RKO (cell line): Measurements from ENCODE around the gene BLM.

Source experiments
- DNase-seq: peaks from one replicate; pipeline ENCODE4 v3.0.0-alpha.2; 2016; ENCODE audit warnings: low spot score

Gene BLM

DNA sequence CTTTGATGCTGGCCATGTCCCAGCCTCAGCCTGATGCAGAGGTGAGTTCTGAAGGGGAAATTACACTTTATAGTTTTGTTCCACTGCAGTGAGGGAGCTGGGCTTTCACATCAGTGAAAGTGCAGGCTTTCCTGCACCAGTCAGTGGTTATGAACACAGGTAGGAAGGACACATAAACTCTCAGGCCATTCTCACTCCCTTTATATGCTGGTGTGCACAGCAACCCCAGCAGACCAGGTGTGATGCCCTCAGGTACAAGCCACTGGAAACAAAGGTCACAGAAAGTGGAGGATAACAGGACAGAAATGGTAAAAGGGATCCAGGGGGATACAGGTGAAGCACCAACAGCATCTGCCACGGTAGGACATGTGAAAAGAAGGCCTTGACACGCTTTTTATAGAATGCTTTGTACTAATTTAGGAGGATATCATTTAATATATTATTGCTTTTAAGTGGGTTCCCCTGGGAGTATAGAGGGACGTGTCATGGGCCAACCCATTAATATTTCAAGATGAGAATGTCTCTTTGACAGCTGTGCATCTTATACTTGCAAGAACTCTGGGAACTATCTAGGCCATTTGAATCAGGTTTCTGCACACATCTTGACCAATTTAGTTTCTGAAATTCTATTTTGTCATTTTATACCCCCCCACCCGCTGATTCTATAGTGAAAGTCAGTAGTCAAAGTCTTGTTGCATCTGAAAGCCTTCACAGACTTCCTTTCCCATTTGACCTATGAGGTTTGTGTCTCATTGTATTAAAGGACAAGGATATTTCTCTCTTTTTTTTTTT is 25.0 kb upstream of the BLM start:
- no peak for DNase-seq

DNA sequence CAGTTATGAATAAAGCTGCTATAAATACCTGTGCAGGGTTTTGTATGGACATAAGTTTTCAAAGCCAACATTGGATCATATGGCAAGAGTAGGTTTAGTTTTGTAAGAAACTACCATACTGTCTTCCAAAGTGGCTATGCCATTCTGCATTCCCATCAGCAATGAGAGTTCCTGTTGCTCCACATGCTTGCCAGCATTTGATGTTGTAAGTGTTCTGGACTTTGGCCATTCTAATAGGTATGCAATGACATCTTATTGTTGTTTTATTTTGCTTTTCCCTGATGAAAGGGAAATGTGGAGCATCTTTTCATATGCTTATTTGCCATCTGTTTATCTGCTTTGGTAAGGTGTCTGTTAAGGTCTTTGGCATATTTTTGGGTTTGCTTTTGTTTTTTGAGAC is 22.2 kb upstream of the BLM start:
- DNase-seq = no peak

DNA sequence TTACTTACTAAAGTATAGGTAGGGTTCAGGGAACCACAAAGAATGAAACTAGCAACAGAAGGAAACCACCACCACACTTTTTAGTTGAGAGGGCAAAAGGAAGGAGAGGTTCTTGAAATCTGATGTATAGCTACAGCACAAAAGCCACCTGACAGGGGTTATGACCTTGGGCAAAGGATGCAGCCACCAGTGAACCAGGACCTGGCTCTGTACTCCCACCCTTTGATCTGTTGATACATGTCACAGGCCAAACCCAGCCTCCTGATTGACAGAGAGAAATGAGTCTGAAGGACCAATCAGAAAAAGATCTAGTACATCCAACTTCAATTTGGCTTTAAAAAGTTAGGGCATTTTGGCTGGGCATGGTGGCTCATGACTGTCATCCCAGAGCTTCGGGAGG is 20.0 kb upstream of the BLM start:
- no peak for DNase-seq

DNA sequence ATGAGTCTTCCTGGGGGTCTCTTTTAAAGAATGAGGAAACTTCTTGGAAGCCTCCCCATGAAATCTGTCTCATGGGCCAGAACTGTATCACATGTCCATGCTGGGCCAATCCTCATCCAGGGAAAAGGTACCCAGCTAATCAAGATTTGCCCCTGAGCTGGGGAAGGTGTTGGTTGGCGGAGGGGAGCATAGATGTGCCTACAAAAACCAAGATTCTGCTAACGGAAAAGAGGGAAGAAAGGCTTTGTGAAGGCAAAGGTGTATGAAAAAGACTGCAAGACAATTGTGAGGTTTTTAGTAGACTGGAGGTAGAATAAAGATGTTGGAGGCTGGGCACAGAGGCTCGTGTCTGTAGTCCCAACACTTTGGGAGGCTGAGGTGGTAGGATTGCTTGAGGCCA is 18.5 kb upstream of the BLM start:
- DNase-seq = no peak

DNA sequence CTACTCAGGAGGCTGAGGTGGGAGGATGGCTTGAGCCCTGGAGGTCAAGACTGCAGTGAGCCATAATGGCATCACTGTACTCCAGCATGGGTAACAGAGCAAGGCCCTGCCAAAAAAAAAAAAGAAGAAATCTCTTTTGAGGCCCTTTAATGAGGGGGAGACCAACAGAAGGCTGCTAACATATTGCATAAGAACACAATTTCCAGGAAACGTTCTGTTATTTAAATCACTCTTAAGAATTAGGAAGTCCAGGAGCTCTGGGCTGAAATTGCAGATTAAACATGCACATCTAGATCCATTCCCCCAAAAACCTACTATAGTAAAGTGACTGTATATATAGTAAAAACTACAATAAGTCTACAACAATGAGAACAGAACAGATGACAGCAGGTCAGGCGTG is 16.1 kb upstream of the BLM start:
- no peak for DNase-seq

DNA sequence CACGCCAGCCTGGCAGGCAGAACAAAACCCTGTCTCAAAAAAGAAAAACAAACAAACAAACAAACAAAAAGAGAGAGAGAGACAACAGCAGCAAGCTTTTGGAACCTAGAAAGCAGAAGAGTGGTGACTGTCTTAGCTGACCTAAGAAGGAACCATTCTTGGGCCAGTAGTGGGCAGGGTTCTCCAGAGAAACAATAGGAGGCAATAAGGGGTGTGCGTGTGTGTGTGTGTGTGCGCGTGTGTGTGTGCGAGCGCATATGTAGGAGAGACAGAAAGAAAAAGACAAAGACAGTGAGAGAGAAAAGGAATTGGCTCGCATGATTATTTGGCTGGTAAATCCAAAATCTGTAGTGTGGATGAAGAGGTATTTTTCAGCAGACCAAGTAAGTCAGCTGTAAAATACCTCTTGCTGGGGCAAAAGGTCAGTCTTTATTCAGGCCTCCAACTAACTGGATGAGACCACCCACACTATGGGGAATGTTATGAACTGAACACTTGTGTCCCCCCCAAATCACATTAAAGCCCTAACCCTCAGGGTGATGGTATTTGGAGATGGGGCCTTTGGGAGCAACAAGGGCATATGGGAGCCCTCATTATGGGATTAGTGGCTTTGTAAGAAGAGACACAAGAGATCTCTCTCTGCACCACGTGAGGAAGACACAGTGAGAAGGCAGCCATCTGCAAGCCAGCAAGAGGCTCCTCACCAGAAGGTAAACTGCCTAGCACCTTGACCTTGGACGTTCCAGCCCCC is 15.1 kb upstream of the BLM start:
- DNase-seq = no peak

DNA sequence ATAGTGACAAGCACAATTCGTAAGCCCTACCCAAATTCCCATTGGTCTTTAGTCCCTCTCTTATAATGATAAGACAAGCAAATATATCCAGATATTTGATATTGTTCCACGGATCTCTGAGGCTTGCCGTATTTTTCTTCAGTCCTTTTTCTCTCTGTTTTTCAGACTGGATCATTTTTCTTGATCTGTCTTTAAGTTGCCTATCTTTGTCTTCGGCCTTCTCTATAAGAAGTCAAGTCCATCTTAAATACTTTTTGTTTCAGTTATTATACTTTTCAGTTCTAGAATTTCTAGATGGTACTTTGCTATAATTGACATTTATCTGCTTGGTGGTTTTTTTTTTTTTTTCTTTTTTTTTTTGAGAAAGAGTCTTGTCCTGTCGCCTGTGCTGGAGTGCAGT is 13.7 kb upstream of the BLM start:
- no peak for DNase-seq

DNA sequence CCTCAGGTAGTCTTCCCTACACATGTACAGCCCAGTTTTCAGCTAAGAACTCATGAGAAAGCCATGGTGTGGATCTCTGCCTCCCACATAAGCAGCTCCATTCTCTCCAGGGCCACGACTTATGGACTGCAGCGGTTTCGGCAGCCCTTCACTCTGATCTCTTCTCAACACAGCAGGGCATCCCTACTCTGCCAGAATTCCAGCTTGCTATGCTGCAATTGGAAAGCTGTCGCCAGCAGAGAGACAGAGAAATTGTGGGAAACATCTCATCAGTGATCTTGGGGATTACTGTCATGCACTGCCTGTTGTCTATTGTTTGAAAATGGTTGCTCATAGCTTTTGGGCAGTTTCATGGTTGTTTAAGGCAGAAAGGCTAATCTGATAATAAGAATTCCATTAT is 11.9 kb upstream of the BLM start:
- DNase-seq = no peak

DNA sequence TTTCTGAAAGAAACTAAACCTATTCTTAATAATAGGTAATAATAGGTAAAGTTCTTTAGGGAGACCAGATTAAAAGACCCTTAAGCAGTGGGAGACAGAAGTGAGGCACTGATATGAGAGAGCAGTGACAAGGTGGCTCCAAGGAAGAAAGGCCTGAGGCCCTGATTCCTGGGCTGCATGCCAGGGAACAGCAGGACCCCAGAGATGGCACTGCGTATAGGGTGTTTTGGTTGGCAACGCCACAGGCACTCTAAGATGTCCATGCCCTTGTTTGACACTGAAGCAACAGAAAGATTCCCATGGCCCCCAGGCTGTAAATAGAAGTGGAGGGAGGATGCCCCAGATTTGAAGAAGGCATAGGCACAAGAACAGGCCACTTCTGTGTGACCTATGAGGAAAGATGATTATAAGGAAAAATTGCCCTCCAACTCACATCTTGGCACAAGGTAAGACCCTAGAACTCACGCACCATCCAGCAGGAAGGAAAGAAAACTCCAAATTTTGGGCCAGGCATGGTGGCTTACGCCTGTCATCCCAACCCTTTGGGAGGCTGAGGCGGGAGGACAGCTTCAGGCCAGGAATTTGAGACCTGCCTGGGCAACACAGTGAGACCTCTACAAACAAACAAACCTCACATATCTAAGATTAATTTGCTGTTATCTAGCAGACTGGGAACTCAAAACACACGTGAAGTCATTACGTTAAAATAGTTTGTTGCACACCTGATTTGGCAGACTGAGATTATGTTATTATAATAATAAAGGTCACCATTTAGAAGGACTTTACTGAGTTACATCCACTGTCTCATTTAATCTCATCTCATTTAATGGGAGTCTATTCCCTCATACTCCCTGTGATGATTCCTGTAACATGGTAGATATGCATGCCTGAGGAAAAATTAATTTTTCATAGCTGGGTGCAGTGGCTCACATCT is 10.5 kb upstream of the BLM start:
- no peak for DNase-seq

DNA sequence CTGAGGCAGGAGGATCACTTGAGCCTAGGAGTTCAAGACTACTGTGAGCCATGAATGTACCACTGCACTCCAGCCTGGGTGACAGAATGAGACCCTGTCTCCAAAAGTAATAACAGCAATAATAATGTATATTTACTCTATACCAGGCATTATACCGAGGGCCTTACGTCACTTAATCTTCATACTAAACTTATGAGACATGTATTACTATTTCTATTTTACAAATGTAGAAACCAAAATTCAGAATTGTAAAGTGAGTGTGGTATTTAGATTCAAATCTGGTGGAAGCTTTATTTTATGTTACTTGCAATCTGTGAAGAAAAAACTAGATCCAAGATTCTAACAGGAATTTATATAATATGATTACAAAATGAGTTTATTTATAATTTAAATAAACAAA is 9.7 kb upstream of the BLM start:
- no peak for DNase-seq

DNA sequence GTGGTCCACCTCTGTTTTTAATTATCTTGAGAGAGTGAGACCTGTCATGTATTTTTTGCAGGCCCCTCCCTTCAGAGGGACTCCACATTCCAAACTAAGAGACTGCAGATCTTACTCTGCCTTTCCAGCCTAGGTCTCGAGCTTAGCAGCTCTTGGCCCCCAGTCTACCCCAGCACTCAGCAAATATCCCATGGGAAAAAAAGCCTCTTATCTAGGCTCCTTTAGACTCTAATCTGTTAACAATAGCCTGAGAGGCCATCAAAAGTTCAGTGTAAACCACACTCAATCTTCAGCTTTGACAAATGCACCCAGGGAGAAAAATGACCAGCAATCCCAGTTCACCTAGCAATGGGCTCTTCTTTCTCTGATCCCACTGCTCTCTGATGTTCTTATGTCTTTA is 8.6 kb upstream of the BLM start:
- no peak for DNase-seq

DNA sequence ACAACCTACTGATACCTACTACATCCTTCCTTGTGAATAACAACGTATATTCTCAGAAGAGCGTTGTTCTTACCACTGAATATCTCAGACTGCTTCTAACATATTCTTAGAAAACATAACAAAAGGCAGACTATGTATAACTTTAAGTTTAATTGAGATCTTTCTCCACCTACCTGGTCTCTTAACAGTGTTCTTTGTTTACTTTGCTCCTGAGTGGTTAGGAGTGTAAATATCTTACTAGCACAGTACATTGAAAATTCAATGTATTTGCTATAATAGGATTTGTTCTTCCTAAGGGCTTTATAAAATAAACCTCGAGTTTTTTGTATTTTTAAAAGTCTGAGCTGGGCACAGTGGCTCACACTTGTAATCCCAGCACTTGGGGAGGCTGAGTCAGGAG is 7.9 kb upstream of the BLM start:
- no peak for DNase-seq

DNA sequence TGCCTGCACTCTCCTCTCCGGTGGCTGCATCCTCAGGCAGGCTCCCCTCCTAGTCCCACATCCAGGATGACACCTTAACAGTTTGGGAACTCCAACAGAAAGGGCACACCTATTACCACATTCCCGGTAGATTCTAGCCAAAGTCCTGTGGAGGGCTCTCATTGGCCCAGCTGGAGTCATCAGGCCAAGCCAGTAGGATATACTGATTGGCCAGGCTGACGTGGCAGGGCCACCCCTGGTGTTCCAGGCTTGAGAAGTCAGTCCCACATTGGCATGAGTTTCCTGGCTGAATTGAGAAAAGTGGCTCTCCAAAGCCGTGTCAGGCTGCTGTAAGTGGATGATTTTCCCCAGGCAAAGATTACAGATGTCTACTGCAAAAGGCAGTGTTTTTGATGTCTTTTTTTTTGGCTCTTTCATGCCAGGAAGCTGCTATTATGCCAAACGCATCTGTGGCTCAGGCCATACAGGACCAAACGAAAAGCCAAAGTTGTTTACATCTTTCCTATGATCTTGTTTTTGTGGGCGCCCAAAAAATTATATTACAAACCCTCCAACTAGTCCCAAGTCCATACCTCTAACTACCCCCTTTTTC is 6.6 kb upstream of the BLM start:
- DNase-seq = no peak

DNA sequence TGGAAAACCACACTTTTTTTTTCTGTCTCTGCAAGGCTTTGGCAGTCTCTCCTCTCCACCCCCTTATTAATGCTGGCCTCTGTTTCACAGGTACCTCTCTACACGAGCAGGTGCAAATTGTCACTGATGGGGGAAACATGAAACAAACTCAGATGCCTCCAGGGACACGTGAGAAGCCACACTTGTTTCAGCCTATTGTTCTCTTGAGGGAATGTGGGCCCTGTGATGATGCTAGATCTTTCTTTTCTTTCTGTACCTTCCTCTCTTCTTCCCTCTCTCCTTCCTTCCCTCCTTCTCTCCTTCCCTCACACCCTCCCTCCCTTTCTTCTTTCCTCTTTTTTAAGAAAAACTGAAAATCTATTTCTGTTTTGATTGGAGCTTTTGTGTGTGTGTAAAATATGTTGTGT is 5.7 kb upstream of the BLM start:
- no peak for DNase-seq

DNA sequence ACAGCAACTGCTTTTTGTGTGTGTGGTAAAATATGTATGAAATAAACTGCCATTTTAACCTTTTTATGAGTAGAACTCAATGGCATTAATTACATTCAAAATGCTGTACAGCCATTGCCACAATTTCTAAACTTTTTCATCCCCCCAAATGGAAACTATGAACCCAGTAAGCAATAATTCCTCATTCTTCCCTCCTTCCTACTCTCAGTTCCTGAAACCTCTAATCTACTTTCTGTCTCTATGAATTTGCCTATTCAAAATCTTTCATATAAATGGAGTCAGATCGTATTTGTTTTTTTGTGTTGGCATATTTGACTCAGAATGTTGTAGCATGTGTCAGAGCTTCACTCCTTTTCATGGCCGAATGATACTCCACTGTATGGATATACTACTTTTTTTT is 5.3 kb upstream of the BLM start:
- DNase-seq = no peak

DNA sequence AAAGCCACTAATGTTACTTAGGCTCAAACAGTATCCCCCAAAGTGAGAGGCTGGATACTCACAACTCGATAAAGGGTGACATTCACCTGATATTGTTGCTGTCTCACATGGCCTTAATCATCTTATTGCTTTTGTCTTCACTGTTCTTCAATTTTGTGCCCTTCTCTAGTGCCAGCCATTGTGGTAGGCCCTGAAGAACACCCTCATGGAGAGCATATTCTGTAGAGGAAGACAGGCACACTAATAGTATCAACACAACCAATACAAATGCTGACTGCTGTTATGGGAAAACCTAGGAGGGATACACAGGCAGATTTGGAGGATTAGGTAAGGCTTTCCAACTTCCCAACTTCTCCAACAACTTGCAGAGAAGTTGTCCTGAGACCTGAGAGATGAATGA is 4.1 kb upstream of the BLM start:
- DNase-seq = no peak

DNA sequence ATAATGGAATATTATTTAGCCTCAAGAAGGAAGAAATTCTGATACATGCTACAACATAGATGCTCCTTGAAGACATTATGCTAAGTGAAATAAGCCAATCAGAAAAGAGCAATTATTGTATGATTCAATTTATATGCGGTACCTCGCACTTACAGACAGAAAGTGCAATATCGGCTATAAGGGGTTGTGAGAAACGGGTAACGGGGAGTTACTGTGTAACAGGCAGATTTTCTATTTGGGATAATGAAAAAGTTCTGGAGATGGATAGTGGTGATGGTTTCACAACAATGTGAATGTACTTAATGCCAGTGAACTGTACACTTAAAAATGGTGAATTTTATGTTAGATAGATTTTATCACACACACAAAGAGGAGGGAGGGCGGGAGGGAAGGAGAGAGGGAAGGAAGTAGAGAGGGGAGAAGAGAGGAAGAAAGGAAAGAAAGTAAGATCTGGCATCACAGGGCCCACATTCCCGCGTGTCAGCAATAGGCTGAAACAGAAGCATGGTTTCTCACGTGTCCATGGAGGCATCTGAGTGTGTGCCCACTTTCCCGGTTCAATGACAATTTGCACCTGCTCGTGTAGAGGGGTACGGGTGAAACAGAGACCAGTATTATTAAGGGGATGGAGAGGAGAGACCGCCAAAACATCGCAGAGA is 700 bp upstream of the BLM start:
- DNase-seq = peak; percentile 23

DNA sequence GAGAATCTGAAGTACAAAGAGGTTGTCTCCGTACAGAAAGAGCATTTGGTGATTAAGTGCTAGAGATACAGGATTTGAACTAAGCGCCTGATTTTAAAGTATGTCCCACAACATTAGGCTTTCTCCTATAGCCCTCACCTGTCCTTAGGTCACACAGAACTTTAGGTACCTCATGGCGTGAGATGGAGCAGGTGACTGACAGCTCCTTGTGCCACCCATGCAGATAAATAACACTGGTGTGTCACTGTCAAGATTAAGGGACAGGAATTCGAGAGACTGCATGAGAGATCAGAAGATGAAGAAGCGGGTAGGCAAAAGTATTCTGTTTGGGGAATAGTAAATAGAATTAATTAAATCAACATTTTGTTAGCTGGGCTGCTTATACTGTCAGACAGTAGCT is 1.1 kb downstream of the BLM start:
- DNase-seq = peak; percentile 24

DNA sequence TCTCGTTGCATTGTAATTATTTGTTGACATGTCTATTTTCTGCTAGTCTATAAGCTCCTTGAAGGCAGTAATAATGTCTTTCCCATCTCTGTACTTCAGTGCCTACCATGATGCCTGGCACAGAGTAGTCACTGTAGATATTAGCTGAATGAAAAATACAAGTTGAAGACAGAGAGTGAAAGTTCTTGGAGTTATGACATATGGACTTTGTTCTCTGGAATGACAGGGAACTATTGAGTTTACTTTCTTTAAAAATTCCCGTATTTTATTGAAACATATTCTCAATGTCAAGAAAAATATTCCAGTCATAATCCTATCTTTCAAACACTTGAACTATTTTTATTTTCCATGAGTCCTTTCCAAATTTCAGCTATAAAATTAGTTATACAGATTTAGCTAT is 3.0 kb downstream of the BLM start:
- no peak for DNase-seq

DNA sequence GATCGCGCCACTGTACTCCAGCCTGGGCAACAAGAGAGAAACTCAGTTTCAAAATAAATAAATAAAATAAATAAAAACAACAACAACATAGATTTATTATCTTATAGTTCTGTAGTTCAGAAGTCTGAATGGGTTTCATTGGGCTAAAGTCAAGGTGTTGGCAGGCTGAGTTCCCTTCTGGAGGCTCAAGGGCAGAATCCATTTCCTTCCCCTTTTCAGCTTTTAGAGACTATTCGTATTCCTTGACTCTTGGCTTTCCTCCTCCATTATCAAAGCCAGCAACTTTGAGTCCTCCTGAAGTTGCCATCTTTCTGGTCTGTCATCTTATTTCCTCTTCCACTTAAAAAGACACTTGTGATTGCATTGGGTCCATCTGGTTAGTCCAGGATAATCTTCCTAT is 12.1 kb downstream of the BLM start:
- no peak for DNase-seq

DNA sequence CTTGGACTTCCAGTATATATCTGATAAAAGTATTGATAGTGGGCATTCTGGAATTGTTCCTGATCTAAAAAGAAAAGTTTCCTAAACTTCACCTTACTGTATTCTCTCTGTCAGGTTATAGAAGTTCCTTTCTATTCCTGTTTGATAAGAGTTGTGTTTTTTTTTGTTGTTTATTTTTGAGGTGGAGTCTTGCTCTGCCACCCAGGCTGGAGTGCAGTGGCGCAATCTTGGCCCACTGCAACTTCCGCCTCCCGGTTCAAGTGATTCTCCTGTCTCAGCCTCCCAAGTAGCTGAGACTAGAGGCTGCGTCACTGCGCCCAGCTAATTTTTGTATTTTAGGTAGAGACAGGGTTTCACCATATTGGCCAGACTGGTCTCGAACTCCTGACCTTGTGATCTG is 13.1 kb downstream of the BLM start:
- no peak for DNase-seq

DNA sequence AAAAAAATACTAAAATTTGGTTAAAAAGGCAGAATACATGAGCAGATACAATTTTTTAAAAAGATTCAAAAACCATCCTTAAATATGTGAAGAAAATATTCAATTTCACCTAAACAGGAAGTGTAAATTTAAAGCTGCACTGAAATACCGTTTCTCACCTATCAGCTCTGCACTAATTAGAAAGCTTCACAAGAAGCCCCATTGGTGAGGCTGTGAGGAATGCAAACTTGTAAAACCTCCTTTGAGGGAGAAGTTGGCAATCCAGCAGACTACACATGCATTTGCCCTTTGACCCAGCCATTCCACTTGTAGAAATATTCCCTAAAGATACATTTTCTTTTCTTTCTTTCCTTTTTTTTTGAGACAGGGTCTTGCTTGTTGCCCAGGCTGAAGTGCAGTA is 18.8 kb downstream of the BLM start:
- DNase-seq = no peak
